Hepatocyte (in vitro differentiated cells): ENCODE data around the gene APOA4.

Experiments
- EZH2 ChIP-seq: fragments of 200-600 bp; sonication (generic); IDR thresholded peaks from 2 replicates; pipeline ENCODE4 v1.6.1; 2016; ENCODE audit warnings: antibody characterized with exemption, mild to moderate bottlenecking, borderline replicate concordance
- TF ChIP-seq, protein P1 (sequence below): fragments of 200-600 bp; sonication (generic); IDR thresholded peaks from 2 replicates; pipeline ENCODE4 v1.5.1; 2016; ENCODE audit warnings: antibody characterized with exemption, mild to moderate bottlenecking; ENCODE audit not compliant: poor library complexity

DNA sequence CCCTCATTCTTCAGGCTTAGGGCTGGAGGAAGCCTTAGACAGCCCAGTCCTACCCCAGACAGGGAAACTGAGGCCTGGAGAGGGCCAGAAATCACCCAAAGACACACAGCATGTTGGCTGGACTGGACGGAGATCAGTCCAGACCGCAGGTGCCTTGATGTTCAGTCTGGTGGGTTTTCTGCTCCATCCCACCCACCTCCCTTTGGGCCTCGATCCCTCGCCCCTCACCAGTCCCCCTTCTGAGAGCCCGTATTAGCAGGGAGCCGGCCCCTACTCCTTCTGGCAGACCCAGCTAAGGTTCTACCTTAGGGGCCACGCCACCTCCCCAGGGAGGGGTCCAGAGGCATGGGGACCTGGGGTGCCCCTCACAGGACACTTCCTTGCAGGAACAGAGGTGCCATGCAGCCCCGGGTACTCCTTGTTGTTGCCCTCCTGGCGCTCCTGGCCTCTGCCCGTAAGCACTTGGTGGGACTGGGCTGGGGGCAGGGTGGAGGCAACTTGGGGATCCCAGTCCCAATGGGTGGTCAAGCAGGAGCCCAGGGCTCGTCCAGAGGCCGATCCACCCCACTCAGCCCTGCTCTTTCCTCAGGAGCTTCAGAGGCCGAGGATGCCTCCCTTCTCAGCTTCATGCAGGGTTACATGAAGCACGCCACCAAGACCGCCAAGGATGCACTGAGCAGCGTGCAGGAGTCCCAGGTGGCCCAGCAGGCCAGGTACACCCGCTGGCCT lies 7.2 kb upstream of the APOA4 start:
- TF ChIP-seq, protein P1, sequence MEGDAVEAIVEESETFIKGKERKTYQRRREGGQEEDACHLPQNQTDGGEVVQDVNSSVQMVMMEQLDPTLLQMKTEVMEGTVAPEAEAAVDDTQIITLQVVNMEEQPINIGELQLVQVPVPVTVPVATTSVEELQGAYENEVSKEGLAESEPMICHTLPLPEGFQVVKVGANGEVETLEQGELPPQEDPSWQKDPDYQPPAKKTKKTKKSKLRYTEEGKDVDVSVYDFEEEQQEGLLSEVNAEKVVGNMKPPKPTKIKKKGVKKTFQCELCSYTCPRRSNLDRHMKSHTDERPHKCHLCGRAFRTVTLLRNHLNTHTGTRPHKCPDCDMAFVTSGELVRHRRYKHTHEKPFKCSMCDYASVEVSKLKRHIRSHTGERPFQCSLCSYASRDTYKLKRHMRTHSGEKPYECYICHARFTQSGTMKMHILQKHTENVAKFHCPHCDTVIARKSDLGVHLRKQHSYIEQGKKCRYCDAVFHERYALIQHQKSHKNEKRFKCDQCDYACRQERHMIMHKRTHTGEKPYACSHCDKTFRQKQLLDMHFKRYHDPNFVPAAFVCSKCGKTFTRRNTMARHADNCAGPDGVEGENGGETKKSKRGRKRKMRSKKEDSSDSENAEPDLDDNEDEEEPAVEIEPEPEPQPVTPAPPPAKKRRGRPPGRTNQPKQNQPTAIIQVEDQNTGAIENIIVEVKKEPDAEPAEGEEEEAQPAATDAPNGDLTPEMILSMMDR, result no peak
- TF ChIP-seq EZH2, result no peak
